Smooth muscle cell (in vitro differentiated cells): ENCODE measurements around the gene SLC25A44. TPM values are rescaled to one million over a fixed set of nuclear protein-coding genes. Genes with fewer than 3 reads are reported as not detected.

Experiments used
- DNase-seq: peaks from one replicate; lab custom pipeline; 2025; ENCODE audit not compliant: unreplicated experiment; lab: John Stamatoyannopoulos, UW
- H2AFZ ChIP-seq: fragments of 200-600 bp; sonication (generic); 2 replicates; pipeline ENCODE4 v1.6.0; 2016; ENCODE audit warnings: antibody characterized with exemption, low read depth, mild to moderate bottlenecking
- H3F3A ChIP-seq: fragments of 200-600 bp; sonication (generic); 2 replicates; pipeline ENCODE4 v1.6.0; 2017; ENCODE audit warnings: antibody characterized with exemption, low read depth
- H3K27ac ChIP-seq: fragments of 200-600 bp; sonication (generic); 2 replicates; pipeline ENCODE4 v1.5.1; 2016; ENCODE audit warnings: low read depth, mild to moderate bottlenecking
- H3K27me3 ChIP-seq: fragments of 200-600 bp; sonication (generic); 2 replicates; pipeline ENCODE4 v1.6.1; 2016; ENCODE audit warnings: low read depth, mild to moderate bottlenecking
- H3K36me3 ChIP-seq: fragments of 200-600 bp; sonication (generic); 2 replicates; pipeline ENCODE4 v1.5.1; 2016; ENCODE audit warnings: low read depth
- H3K4me1 ChIP-seq: fragments of 200-600 bp; sonication (generic); 2 replicates; pipeline ENCODE4 v1.5.1; 2016; ENCODE audit warnings: low read depth
- H3K4me2 ChIP-seq: fragments of 200-600 bp; sonication (generic); 2 replicates; pipeline ENCODE4 v1.6.0; 2016; ENCODE audit warnings: mild to moderate bottlenecking
- H3K4me3 ChIP-seq: fragments of 200-600 bp; sonication (generic); 2 replicates; pipeline ENCODE4 v1.5.1; 2016; ENCODE audit warnings: mild to moderate bottlenecking
- H3K79me2 ChIP-seq: fragments of 200-600 bp; sonication (generic); 2 replicates; pipeline ENCODE4 v1.6.0; 2016; ENCODE audit warnings: low read depth, mild to moderate bottlenecking
- H3K9ac ChIP-seq: fragments of 200-600 bp; sonication (generic); 2 replicates; pipeline ENCODE4 v1.6.0; 2016; ENCODE audit warnings: low read depth
- H3K9me3 ChIP-seq: fragments of 200-600 bp; sonication (generic); replicated peaks from 2 replicates; pipeline ENCODE4 v1.5.1; 2016; ENCODE audit warnings: low read depth
- H4K20me1 ChIP-seq: fragments of 200-600 bp; sonication (generic); 2 replicates; pipeline ENCODE4 v1.6.0; 2016; ENCODE audit warnings: low read depth
- CTCF ChIP-seq: fragments of 200-600 bp; sonication (generic); IDR thresholded peaks from 2 replicates; pipeline ENCODE4 v1.5.1; 2017; ENCODE audit warnings: borderline replicate concordance, mild to moderate bottlenecking, antibody characterized with exemption; ENCODE audit not compliant: insufficient read depth, poor library complexity, severe bottlenecking
- WGBS: methylation state at CpG from one replicate; pipeline ENCODE4 v1.1.7; 2016; ENCODE audit warnings: low lambda C conversion rate; 5-methylcytosine and 5-hydroxymethylcytosine counted together
- polyA plus RNA-seq: library from polyadenylated mRNA; unstranded; fragments of >200 nt; fragmentation: Nextera tagmentation; extraction: Ambion mirVana; gene quantifications from 2 replicates; pipeline ENCODE4 v1.2.1, GENCODE V29; 2016
- total RNA-seq: library from RNA; depleted of rRNA; stranded (reverse); fragments of >200 nt; gene quantifications from 2 replicates; pipeline ENCODE4 v1.2.3, GENCODE V29; 2014

The SLC25A44 gene
- total and polyA plus RNA-seq, 2 experiments from 2014 or later, result 11.4 to 11.6 TPM

- no peak for TF ChIP-seq CTCF
- Histone ChIP-seq H3K27ac (no peak overlapping the region), H3K36me3 (no peaks in the 10 kb centered on the region), H3K4me1 (peaks cover 7% of the 10 kb centered on the region), H3K4me3 (no peak overlapping the region), H3K4me2 (no peak overlapping the region), H3K9me3 (no peaks in the 10 kb centered on the region), H3F3A (no peaks in the 10 kb centered on the region), H3K79me2 (peaks cover 25% of the 10 kb centered on the region), H3K9ac (no peak overlapping the region), H4K20me1 (no peaks in the 10 kb centered on the region), H2AFZ (no peak overlapping the region), H3K27me3 (no peaks in the 10 kb centered on the region)
- no peak for DNase-seq
- 93% methylated on average over 4 of the region's 4 CpGs for WGBS
Observed at GRCh38 chr1:156191292-156191964, 2.5 kb upstream of the SLC25A44 start.

- Histone ChIP-seq H3K4me2 (peak overlapping the region; percentile 81), H3K4me1 (peaks cover 7% of the 10 kb centered on the region), H3K4me3 (peak overlapping the region; percentile 85), H4K20me1 (no peaks in the 10 kb centered on the region), H3K9me3 (no peaks in the 10 kb centered on the region), H3K79me2 (peaks cover 36% of the 10 kb centered on the region), H3K9ac (peak overlapping the region; percentile 34), H2AFZ (peak overlapping the region; percentile 88), H3K27ac (peak overlapping the region; percentile 31), H3F3A (no peaks in the 10 kb centered on the region), H3K36me3 (no peaks in the 10 kb centered on the region), H3K27me3 (no peaks in the 10 kb centered on the region)
- 91% methylated on average over 7 of the region's 7 CpGs for WGBS
- no peak for TF ChIP-seq CTCF
- DNase-seq, result no peak
Observed at GRCh38 chr1:156193208-156193487, 756 bp upstream of the SLC25A44 start.

- Histone ChIP-seq H2AFZ (peak overlapping the region; percentile 63), H3K4me2 (peak overlapping the region; percentile 93), H3K9me3 (no peaks in the 10 kb centered on the region), H3K9ac (peak overlapping the region; percentile 85), H3F3A (no peaks in the 10 kb centered on the region), H3K79me2 (peaks cover 45% of the 10 kb centered on the region), H3K36me3 (no peaks in the 10 kb centered on the region), H3K4me3 (peak overlapping the region; percentile 85), H3K27me3 (no peaks in the 10 kb centered on the region), H3K4me1 (peaks cover 7% of the 10 kb centered on the region), H3K27ac (peak overlapping the region; percentile 50), H4K20me1 (peaks cover 10% of the 10 kb centered on the region)
- no peak for TF ChIP-seq CTCF
- WGBS, result 20% methylated on average over 14 of the region's 14 CpGs
- no peak for DNase-seq
Observed at GRCh38 chr1:156194300-156194652, 372 bp downstream of the SLC25A44 start.

- H3K9ac ChIP-seq, result no peak overlapping the region
- H3K4me2 ChIP-seq, result no peak overlapping the region
- H3K27me3 ChIP-seq, result no peaks in the 10 kb centered on the region
- H4K20me1 ChIP-seq, result peaks cover 17% of the 10 kb centered on the region
- H3K36me3 ChIP-seq, result no peaks in the 10 kb centered on the region
- no peak for TF ChIP-seq CTCF
- no peaks in the 10 kb centered on the region for H3F3A ChIP-seq
- H3K4me1 ChIP-seq, result peaks cover 7% of the 10 kb centered on the region
- H3K4me3 ChIP-seq, result no peak overlapping the region
- H3K27ac ChIP-seq, result no peak overlapping the region
- no peak for DNase-seq
- no peaks in the 10 kb centered on the region for H3K9me3 ChIP-seq
- WGBS, result 87% methylated on average over 4 of the region's 4 CpGs
- H3K79me2 ChIP-seq, result peaks cover 45% of the 10 kb centered on the region
- H2AFZ ChIP-seq, result no peak overlapping the region
Observed at GRCh38 chr1:156195853-156196252, 1.9 kb downstream of the SLC25A44 start.
